Occipital lobe (tissue), 2 donors: ENCODE results near the gene TRAPPC2. TPM values are rescaled to one million over a fixed set of nuclear protein-coding genes. Genes with fewer than 3 reads are reported as not detected.
A peak's percentile ranks its signal among the peaks of the same experiment; 100 is the strongest.

Source experiments
- DNase-seq: peaks from one replicate; lab custom pipeline; 2025; lab: John Stamatoyannopoulos, UW
- total RNA-seq: library from RNA; depleted of rRNA; stranded (reverse); fragments of >200 nt; gene quantifications from one replicate; pipeline ENCODE4 v1.2.3, GENCODE V29; 2014

The TRAPPC2 gene
- 76.7 TPM for total RNA-seq

- DNase-seq, result peak; percentile 86
These were observed at the start of gene TRAPPC2, which contains the start of gene OFD1 for GRCh38 chrX:13734278-13735172. TRAPPC2 (minus strand) TSS chrX:13734620; CDS start chrX:13719963, 14,657 bp downstream. OFD1 (plus strand) TSS chrX:13734748; CDS start chrX:13735072, 324 bp downstream.

GRCh38 chrX:13780868-13781427, 46.5 kb upstream of the TRAPPC2 start:
- DNase-seq, result peak; percentile 16

DNA sequence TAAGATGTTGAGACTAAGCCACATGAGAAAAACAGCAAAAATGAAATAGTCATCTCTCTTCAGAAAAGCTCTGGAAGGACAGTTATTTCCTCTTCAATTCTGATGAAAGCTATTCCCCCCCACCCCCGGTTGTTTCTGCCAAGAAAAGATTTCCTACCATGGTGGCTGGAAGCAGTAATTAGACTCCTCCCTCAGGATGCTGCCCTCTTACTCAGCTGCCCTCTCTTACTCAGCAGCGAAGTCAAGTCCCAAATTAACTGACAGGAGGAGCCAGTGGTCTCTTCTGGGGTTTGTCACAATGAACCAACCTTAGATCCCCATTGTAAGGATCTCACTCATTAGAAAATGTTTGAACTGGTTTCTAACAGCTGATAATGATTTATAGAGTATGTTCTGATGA, 44.5 kb upstream of the TRAPPC2 start:
- DNase-seq, result no peak

GRCh38 chrX:13776387-13776786, 42.0 kb upstream of the TRAPPC2 start:
- DNase-seq, result no peak

DNA sequence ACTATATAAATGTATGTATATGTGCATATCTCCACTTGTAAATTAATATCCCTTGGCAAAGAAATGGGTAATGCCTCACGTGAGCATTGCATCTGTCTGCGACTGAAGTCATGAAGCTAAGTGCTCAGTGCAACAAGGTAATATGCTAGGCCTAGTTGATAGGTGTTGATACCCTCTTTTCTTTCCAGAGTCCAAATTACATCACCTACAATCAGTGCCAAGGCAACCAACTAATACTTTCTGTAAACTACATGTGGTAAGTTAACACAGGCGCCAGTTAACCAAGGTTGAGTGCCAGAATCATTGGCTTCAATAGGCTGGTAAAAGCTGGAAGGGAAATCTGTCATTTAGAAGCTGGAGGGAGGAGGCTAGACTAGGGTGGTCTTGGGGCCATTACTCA, 41.4 kb upstream of the TRAPPC2 start:
- no peak for DNase-seq

DNA sequence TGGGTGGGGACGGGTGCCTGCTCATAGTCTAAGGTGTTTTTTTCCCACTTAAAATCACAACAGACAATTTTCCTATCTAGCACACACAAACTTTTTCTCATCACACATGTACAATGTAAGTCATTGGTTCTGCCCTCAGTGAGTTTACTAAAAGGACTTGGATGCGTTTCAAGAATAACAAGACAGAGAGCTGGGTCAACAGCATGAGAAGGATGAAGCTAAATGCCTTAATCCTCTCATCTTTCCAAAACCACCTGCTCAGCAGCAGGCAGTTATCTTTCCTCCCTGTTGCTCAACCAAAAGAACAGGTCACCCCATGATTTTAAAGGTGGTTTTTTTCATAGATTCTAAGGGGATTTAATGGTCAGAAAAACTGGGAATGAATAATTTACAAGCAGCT, 40.3 kb upstream of the TRAPPC2 start:
- no peak for DNase-seq

DNA sequence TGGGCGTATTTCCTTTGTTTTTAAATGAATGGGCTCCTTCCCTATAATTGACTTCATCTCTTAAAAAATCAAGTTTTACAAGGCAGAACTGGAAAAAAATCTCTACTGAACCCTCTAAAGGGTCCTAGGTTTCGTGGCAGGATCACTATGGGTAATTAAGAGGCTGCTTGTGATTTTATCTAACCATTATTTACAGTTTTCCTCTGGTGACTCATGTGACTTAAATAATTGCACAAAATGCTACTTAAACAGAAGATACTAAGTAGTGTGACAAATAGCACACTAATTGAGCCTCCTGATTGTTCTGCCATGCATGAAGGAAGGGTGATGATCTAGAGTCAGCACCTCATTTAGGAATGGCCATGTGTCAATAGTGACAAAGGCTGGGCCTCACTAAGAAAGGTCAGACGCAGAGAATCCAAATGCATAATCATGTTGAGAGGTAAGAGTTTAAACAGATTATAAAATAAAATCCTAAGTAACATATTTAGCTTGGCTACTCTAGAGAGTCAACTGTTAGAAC, 35.7 kb upstream of the TRAPPC2 start:
- no peak for DNase-seq

- DNase-seq, result no peak
These were observed 34.5 kb upstream of the TRAPPC2 start for GRCh38 chrX:13768939-13769338.

DNA sequence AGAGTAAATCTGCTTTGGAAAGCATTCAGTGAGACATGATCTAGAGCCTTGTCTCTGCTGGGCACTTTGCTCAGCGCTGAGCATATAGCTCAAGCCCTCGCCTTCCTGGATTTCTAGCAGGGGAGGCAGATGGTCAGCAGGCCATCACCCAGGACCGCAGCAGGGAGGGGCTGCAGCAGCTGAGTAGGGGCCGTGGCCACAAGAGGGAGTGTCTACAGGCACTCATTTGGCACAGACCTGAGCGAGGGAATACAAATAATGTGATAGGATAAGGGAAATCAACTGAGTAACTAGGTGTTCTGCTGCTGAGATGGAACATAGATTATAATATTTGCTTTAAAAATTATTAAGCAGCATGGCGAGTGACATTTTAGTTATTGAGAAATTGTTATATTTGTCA, 30.3 kb upstream of the TRAPPC2 start:
- DNase-seq, result no peak

DNA sequence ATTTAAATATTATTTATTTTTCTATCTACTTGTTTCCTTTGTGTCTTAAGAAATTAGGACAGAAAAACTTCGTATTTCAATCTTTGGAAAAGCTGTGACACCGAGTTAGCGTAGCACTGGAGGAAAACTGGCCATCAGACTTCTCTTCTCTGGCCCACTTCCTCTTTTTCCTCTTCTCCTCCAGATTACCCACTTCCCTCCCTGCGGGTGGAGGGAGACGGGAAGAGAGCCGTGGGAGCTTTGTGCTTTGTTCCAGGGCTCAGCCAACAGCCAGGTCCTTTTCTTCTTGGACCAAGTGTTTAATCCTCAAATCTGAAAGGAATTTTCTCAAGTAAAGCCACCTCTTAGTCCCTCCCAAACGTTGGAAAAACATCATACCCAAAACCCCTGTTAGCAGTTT, 29.9 kb upstream of the TRAPPC2 start:
- DNase-seq, result no peak

GRCh38 chrX:13763489-13763888, 29.1 kb upstream of the TRAPPC2 start:
- peak; percentile 11 for DNase-seq

- no peak for DNase-seq
These were observed 27.4 kb upstream of the TRAPPC2 start for GRCh38 chrX:13761606-13762414.

DNA sequence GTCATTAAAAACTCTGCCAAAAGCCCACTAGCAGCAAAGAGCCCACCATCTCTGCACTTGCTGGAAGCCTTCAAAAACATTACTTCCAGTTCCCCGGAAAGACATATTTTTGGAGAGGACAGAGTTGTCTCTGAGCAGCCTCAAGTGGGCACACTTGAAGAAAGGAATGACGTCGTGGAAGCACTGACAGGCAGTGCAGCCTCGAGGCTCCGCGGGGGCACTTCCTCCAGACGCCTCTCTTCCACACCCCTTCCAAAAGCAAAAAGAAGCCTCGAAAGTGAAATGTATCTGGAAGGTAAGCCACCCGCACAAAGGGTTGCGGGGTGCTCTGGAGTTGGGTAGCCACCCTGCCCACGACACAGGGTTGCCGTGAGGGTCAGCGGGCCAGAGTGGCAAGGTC, 26.0 kb upstream of the TRAPPC2 start:
- no peak for DNase-seq

DNA sequence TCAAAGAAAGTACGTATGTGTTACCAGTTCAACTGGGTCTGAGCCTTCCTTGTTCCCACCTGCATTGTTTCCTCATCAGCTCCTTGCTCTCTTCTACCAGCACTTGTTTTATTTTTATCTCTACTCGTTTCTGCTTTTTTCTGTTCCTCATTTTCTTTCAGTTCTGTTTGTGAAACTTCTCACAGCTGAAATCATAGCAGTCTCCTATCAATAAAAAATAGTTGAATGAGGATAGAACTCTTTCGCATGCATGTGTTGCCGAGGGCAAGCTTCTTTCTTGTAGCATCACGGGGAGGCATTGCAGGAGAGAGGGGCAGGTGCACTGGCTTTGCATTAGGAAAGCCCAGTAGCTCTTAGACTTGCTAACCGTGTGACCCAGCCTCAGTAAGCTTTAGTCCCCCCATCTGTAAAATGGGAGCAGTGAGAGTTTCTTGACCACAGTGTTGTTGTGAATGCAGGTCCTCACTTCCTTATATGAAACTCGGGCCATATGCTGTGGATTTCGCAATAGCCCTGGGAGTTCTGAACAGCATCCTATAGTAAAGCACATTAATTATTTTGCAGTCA, 24.8 kb upstream of the TRAPPC2 start:
- DNase-seq, result no peak

DNA sequence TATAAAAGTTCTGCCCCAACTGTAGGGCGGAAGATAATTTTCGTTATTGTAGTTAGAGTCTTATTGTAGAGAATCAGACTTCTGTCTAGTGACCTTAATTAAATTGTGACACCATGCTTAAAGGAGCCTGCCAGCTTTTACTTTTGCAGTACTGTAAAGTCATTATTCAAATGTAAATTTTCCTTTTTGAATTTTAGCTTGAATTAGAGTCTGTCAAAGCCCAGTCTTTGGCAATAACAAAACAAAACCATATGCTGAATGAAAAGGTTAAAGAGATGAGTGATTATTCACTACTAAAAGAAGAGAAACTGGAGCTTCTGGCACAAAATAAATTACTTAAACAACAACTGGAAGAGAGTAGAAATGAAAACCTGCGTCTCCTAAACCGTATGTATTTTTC, 22.0 kb upstream of the TRAPPC2 start:
- DNase-seq, result no peak

GRCh38 chrX:13755254-13755653, 20.8 kb upstream of the TRAPPC2 start:
- no peak for DNase-seq

GRCh38 chrX:13754765-13755164, 20.3 kb upstream of the TRAPPC2 start:
- DNase-seq, result no peak

GRCh38 chrX:13752646-13753045, 18.2 kb upstream of the TRAPPC2 start:
- DNase-seq, result no peak

DNA sequence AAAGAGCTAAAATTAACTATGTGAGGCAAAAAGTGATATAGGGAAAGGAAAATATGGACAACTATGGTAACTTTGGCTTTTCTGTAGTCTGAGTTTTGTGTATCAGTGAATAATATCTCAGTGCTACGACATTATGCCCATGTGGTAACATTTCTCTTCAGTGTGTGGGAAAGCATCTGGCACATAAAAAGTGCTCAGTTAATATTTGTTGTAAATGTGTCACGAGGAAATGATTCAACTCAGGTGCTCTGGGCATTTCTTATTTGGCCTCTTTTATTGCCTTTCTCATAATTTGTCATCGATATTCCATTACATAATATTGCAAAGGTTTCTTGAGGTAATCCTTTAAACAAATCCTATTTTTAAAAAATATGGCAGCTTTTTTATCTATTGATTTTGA, 17.7 kb upstream of the TRAPPC2 start:
- no peak for DNase-seq

DNA sequence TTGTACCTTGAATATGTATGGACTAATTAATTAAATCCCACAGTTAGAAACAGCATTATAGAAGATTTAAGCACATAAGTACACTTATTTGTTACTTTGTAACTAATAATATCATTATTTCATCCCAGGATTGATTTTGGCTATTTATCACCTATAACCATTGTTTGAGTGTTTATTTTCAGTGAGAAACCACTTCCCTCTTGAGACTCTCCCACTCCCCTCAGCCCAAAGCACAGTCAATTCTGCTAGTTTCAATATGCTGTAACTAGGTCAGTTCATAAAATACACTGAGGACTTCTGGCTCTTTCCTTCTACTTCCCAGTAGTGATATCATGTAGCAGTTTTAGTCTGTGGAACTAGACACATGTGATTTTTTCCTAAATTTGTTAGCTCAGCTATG, 16.4 kb upstream of the TRAPPC2 start:
- DNase-seq, result no peak

- no peak for DNase-seq
These were observed 15.8 kb upstream of the TRAPPC2 start for GRCh38 chrX:13750204-13750603.

GRCh38 chrX:13748486-13748885, 14.1 kb upstream of the TRAPPC2 start:
- DNase-seq, result no peak
